SK-N-SH (cell line): ENCODE results near the gene PPP1R12B.

Experiments
- CTCF ChIP-seq: fragments of 200-600 bp; sonication (generic); IDR thresholded peaks from 2 replicates; pipeline ENCODE4 v1.6.1; 2017; ENCODE audit warnings: antibody characterized with exemption, mild to moderate bottlenecking, moderate library complexity
- GATA2 ChIP-seq: sonication (generic); formaldehyde crosslinking; IDR thresholded peaks from 2 replicates; pipeline ENCODE4 v1.5.0; 2020; ENCODE audit warnings: mild to moderate bottlenecking, missing genetic modification reagents
- IRF3 ChIP-seq: fragments of 150-350 bp; IDR thresholded peaks from 2 replicates; pipeline ENCODE4 v1.6.1; 2016; ENCODE audit warnings: mild to moderate bottlenecking, low read depth, low read length
- POLR2AphosphoS5 ChIP-seq: IDR thresholded peaks from 2 replicates; pipeline ENCODE4 v1.6.1; 2012; ENCODE audit warnings: low read depth, low read length
- RAD21 ChIP-seq: IDR thresholded peaks from 2 replicates; pipeline ENCODE4 v1.6.1; 2012; ENCODE audit warnings: mild to moderate bottlenecking, low read length
- REST ChIP-seq: IDR thresholded peaks from 2 replicates; pipeline ENCODE4 v1.6.1; 2012; ENCODE audit warnings: mild to moderate bottlenecking, low read depth, low read length, moderate library complexity
- TAF1 ChIP-seq: IDR thresholded peaks from 2 replicates; pipeline ENCODE4 v1.6.1; 2012; ENCODE audit warnings: low read depth, mild to moderate bottlenecking, low read length, moderate library complexity, borderline replicate concordance

GRCh38 chr1:202621446-202621845 lies 272.9 kb downstream of the PPP1R12B start:
- no peak for TF ChIP-seq CTCF
- no peak for TF ChIP-seq TAF1
- TF ChIP-seq POLR2AphosphoS5, result no peak
- TF ChIP-seq RAD21, result no peak
- TF ChIP-seq REST, result no peak
- no peak for TF ChIP-seq IRF3
- TF ChIP-seq GATA2 (CRISPR knock-in tag), result no peak
